HL-60/S4 treated with retinoic acid at 250 ng/mL for 4 days and 3 days (cell line): ENCODE results near the gene RCVRN.

ENCODE experiments used
- in situ Hi-C: fragments of 300-500 bp; cut with MboI; formaldehyde crosslinking; loops from 2 replicates; pipeline ENCODE4 v1.7.0; 2022; ENCODE audit warnings: low sequenced_read_pairs

RCVRN gene

DNA sequence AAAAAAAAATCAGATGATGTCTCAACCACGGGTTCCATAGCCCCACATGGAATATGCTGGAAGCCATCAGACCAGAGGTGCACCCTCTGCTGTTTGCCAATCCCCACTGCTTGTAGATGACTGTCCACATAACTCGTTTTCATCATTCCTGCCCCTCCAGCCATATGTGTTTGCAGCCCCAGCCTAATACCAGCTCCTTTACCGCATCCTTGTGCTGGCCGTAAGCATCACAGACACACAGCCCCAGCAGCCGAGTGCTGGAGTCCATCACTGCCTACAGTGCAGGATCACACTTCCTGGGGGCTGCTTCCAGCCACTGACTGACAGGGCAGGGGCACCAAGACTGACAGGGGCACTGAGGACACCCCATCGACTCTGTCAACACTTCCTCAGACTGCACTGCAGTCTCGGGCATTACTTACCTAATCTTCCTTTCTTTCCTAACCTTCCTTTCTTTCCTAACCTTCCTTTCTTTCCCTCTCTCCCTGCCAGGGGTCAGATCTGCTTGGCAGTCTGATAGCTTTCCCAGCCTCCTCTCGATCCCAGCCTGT, 5.0 kb downstream of the RCVRN start:
- in situ Hi-C loops = loop anchor here (25.0 kb wide), 1 partner anchor 712 kb away; no protein-coding TSS in a partner anchor

DNA sequence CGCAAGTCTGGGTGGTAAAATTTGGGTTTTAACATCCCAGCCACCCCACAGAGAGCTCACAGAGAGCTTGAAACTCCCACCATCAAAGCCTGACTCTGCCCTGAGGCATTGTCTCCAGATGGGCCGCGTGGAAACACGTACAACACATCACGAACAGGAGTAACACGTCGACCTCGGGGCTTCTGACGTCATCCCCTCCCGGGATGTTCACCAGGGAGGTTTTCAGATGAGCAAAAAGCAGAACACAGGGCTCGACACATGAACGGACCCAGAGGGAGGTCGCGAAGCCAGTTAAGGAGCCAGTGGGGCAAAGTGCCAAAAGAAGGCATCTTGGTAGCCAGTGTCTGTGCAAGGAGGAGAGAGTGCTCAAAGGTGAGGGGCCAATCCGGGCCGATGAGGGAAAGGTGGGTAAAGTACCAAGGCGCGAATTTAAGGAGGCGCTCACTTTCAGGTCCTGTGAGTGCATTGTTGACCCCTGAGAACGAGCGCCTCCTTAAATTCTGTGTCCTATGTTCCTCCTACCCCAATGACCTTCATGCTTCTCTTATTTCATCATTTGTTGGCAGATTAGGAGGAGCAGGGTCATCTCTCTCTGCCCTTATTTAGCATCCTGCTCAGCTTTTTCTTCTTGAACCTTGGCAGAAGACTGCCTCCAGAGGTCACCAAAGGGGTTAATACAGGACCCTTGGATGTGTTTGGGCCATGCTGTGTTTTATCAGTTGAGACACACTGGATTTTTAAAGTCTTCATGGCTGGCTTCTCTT, 5.6 kb downstream of the RCVRN start:
- in situ Hi-C loops = loop anchor here (25.0 kb wide), 1 partner anchor 713 kb away; no protein-coding TSS in a partner anchor

DNA sequence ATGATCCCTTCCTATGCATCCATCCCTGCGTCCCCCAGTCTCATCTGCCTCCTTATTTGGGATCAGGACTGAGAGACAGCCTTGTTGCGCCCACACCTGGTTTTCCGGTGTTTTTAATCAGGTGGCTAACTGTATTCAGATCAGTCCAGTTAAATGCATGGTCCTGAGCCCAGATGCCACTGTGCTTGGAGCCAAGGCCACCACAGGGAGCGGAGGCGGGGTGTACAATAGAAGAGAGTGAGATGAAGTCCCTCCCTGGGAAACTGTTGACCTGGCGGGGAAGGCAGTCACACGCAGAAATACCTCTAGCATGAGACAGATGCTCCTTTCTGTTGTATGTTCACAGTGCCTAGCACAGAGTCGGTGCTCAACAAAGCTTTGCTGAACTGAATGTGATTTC, 6.3 kb downstream of the RCVRN start:
- in situ Hi-C loops = no loop called here

DNA sequence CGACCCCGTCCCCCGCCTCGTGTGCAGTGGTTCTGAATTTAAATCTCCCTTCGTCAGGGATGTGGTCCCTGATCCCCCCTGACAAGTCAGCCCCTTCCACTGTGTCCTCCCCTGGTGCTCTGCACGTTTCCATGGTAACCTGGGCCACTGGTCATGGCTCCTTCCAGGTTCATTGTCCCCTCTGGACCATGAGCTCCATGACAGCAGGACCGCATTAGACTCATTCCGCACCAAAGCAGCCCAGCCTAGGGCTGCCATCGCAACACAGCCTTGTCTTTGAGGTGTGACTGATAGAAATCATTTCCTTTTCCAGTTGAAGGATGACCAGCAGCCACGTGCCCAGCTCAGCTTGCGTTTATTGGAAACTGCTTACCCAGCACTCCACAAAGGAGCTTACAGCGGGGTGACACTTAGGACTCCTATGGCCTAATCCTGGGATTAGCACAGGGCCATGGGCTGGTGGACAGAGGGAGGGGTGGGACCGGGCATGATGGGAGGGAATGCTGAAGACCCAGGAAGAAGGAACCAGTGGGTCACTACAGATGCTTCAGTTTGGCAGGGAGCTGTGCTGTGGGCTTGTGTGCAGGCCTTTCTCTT, 7.6 kb downstream of the RCVRN start:
- in situ Hi-C loops = no loop called here

DNA sequence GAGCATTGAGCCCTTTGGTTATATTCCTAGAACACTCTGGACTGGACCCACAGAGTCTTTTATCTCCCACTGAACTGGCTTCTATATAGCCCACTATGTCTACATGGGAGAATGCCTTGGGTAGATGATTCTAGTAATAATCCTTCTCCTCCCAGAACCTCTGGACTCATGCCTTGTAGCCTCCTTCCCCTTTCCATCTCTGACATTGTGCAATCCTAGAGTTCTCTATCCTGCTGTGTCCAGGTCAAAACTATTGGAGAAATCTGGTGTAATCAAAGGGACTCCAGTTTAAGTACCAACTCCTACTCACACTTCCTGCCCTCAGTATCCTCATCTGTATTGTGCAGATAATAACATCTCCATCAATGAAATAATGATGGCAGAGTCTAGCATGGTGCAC, 9.1 kb downstream of the RCVRN start:
- in situ Hi-C loops = no loop called here

DNA sequence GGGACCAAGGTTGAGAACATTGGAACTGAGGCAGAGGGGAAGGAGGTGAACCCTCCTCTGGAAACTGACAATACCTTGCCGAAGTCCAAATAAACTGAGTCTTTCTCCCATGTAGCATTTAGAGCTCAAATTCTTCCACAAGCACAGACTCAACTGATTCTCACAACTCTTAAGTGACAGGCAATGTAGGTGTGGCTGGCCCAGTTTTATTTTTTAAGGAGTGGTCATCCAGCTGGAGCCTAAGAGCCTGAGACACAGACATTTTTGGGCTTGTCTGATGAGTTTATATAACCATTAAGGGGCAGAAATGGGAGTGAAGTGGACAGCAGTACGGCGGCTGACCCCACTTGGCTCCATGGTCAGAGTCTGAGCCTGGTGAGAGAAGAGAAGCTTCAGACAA, 10.8 kb downstream of the RCVRN start:
- in situ Hi-C loops = no loop called here

DNA sequence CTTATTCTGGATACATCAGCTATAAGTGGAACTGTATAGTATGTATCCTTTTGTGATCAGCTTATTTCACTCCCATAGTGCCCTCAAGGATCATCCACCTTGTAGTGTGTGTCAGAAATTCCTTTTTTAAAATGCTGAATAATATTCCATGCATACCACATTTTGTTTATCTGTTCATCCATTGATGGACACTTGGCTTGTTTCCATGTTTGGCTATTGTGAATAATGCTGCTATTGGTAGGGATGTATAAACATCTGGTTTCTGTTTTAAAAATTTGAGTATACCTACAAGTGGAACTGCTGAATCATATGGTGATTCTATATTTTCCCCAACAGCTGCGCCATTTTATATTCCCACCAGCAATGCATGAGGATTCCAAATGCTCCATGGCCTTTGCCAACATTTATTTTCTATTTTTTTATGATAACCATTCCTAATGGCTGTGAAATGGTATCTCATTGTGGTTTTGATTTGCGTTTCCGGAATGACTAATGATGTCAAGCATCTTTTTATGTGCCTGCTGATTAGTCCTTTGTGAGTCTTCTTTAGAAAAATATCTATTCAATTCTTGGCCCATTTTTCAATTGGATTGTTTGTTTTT, 11.6 kb downstream of the RCVRN start:
- in situ Hi-C loops = no loop called here

DNA sequence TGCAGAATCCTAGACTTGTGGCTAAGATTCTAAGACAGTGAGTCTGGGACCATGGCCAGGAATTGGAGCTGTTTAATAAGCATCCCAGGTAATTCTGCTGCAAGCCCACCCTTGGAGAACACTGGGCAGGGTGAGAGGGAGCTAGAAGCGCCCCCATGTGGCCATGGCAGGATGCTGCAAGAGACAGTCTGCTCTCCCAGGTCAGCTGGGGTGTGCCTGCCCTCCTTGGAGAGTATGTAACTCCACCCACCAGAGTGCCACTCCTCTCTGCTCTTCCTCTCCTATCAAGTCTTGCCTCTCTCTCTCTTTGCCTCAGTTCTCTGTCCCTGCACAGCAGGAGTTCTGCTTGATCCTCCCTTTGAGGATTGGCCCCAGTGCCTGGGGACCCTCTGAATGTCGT, 14.9 kb downstream of the RCVRN start:
- in situ Hi-C loops = no loop called here

DNA sequence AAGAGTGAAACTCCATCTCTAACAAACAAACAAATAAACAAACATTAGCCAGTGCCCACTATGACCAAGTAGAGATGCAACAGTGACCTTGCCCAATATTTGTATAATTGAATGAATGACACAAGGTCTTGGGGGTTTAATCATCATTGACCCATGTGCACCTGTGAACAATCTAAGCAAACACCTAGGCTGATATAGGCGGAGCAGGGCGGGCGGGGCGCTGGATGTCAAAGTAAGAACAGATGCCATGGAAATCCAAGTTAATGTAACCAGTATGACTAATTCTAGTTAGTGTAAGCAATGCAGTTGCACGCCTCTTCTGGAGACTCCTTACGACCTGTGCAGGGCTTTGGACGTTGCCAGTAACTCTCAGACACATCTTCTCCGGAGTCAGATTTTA, 17.6 kb downstream of the RCVRN start:
- in situ Hi-C loops = no loop called here

DNA sequence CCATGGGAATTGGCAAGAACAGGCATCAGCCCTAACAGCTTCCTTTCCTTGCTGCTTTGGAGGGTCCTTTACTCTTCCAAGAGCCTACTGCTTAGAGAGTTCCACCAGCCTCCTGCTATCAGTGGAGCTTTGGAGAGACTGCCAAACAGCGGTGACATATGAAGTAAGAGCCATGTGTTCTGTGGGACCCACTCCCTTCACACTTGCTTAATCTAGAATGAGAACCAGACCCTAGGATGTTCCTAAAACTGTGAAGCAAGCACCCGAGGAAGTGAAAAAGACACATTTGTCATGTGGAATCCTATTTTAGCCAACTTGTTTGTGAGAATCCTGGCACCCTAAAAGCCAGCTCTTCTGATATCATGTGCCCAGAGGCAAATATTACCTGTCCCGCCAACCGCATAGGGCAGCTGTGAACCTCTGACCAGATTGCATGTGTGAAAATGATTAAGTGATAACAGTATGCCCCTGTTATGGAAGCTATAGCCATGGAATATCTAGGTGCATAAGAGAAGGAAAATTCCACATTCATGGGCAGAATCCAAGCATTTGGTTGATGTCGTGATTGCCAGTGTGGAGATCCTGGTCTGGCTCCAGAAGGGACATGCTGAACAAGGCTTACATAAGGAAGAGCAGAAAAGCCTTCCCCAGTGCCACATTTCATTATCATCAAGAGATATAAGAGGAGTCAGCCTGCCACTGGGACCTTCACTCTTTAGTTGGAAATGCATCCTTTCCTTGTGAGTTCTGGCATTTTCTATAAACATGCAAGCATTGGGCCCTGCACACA, 18.7 kb downstream of the RCVRN start:
- in situ Hi-C loops = no loop called here

DNA sequence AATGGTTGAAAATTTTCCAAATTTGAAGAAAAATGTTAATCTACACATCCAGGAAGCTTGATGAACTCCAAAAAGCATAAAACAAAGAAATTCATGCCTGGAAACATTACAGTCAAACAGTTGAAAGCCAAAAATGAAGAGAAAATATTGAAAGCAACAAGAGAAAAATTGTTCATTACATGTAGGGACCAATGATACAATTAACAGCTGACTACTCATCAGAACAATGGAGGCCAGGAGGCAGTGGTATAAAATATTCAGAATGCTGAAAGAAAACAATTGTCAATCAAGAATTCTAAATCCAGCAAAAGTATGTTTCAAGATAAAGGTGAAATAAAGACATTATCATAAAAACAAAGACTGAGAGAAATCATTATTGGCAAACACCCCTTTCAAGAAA, 21.6 kb downstream of the RCVRN start:
- in situ Hi-C loops = no loop called here

DNA sequence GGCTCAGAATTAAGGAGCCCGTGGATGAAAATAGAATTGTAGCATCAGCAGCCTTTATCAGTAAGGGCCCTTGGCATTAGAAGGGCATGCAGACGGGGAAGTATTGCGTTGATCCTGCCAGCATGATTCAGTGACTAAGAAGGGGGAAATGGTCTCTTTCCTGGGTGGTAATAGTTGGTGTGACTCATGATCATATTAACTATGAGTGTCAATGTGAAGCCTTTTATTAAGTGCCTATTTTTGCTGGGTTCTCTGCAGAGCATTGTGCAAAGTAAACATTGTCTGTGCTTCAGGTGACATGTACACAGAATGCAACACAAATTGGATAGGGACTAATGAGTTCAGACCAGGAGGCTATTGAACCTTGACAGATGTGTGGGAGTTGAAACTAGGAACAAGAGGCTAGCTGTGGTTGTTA, 24.5 kb downstream of the RCVRN start:
- in situ Hi-C loops = no loop called here

DNA sequence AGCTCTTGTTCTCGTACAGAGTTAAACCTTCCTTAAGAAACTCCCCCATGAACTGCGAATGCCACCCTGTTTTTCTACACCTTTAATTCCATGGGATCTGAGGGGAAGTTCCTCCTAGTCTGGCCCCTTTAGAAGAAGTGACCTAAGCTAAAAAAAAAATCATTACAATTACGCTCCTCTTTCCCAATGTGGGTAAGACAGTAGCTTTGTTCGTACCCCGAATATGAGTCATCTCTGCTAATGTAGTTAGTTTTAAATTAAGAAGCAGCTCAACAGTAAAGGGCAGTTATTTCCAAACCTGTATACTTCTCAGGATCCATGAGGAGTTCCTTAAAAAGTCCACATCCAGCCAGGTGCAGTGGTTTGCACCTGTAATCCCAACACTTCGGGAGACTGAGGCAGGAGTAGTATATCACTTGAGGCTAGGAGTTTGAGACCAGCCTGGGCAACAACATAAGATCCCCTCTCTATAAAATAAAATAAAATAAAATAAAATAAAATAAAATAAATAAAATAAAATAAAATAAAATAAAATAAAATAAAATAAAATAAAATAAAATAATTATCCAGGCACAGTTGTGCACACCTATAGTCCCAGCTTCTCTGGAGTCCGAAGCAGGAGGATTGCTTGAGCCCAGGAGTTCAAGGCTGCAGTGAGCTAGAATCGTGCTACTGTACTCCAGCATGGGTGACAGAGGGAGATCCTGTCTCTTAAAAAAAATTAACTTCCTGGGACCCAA, 26.1 kb downstream of the RCVRN start:
- in situ Hi-C loops = no loop called here

DNA sequence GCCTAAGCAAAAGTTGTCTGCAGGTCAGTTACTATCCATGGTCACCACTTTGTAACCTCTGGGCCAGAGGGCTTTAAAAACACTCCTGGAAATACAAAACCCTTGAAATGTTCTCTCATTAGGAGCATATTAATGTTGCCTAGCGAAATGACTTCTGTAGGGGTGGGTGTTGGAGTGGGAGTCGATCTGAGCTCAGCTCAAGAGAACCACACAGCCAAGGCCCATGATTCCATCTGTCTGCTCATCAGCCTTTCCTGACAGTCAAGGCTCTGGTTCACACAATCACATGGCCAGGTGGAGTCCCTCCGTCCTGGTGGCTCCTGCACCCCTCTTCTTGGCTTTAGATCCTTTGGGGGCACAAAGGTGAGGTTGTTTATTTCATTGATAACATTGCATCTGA, 26.7 kb downstream of the RCVRN start:
- in situ Hi-C loops = no loop called here

DNA sequence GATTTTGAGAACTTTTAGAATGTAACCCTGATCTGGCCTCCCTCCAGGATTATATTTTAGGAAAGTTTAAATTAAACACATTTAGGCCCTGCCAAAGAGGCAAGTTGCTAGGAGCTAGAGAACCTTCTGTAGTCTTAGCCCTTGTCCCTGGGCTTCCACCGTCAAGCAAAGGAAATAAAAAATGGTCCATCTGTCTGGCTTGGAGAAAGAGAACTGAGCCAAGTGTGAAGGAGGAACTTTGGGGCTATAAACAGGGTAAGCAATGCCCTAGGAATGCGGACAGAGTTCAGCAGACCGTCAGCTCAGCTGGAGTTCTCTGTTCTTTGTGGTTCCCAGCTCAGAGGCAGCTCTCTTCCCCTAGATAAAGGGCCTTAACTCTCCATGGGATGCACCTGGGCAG, 29.6 kb downstream of the RCVRN start:
- in situ Hi-C loops = no loop called here

DNA sequence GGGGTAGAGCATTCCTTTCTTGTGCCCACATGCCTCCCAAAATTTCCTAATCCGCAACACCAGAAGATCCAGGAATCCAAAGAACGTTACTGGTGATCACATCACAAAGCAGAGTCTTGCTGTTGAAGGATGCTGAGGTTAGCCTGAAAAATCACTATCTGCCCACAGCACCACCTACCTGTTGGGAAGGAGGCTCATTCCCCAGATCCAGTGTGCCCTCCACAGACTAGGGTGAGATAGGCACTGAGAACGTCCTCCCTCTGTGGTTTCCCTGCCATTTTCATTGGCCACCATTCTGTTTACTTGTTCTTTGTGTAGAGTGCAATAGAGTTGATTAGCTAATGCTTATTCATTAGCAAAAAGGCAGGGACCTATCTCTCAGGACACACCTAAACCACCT, 30.3 kb downstream of the RCVRN start:
- in situ Hi-C loops = no loop called here

DNA sequence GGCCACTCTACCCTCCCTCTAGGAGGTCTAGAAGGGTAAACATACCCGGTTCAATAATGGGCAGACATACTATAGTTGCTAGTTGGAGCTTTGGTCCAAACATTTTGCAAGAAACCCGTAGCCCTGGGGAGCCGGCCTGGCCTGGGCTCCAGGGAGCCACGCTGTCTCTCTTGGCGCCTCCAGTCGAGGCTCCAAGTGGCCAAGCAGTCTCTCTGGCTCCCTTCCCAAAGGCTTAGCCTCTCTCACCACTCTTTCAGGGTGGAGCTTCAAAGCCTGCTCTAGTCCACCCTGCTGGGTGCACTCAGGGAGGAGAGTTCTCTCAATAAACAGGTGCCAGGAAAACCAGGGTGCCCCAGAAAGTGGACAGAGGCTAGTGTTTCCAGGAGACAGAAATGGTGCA, 32.2 kb downstream of the RCVRN start:
- in situ Hi-C loops = no loop called here

DNA sequence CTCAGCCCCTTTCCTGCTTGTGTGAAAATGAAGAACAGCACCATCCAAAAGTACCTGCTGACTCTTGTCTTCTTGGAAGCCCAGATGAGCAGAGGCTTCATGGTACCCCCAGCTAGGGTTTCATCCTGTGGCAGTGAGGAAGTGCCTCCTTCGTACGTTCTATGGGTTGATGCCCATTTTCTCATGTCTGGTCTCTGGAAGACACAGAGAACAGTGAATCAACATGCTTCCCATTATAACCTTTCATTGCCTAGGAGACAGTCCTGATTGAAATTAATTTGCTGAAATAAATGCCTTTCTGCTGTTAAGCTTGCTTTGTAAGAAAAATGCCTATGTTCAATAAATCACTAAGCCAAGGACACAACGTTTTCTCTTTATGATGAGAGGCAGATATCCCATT, 36.5 kb downstream of the RCVRN start:
- in situ Hi-C loops = no loop called here

DNA sequence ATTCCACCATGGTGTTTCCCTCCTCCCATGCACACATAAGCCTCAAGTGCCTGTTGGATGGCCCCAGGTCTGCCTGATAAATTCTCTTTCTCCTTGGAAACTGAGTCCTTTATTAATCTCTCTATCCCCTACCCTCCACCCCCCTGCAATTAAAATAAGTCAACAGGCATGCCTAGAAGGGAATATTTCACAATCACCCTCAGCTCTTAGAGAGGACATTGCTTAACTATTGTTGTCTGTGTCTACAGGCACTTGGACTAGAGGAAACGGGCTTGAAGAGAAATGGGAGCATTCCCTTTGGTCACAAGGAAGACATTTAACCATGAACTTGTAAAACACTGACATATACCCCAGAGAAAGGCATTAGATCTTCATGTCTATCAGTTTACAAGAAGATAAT, 39.5 kb downstream of the RCVRN start:
- in situ Hi-C loops = no loop called here

DNA sequence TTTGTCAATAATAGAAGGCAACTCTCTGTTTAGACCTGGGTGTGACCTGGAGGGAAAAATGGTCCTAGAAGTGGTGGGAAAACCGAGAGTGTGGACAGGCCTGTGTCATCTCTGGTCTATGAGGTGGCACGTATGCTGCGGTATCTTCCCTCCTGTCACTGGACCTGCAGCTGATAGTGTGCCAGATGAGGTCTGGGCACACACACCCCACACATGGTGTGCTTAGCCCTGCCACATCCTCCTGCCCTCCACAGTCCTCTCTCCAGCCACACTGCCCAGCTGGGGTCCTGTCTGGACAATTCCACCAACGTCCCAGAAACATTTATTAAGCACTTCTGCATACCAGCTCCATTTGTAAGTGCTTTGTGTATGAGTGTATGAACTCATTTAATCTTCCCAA, 42.1 kb downstream of the RCVRN start:
- in situ Hi-C loops = no loop called here

DNA sequence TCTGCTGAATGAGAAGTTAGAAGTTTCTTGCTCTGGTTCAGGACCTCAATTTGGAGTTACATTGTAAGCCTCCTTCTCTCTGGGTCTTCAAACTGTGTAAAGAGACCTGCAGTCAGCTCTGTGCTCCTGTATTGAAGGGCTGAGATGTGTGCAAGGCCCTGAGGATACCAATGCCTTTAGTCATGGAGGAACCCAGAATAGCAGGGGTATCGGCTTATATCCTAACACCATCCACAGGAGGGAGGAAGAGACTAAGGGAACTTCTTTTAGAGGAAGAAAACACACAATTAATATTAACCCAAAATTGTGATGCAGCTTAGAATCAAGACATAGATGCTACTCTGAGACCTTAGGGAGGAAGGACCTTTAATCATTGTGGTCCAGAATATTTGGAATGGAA, 42.9 kb downstream of the RCVRN start:
- in situ Hi-C loops = no loop called here
